HG02588 (cell line): ENCODE data around the gene STAT2.

Experiments used
- ATAC-seq: cut with Tn5 transposase; IDR thresholded peaks from one replicate; pipeline ENCODE4 v1.9.1; 2021; ENCODE audit warnings: mild to moderate bottlenecking, moderate library complexity; ENCODE audit not compliant: unreplicated experiment

Gene STAT2

GRCh38 chr12:56298828-56299227, 61.1 kb downstream of the STAT2 start:
- no peak for ATAC-seq

- no peak for ATAC-seq
These were observed 62.5 kb downstream of the STAT2 start for GRCh38 chr12:56297400-56297799.

- no peak for ATAC-seq
These were observed 63.6 kb downstream of the STAT2 start for GRCh38 chr12:56296295-56296694.

- ATAC-seq: no peak
These were observed 66.1 kb downstream of the STAT2 start for GRCh38 chr12:56293795-56294194.
